GM10266 (cell line): Measurements from ENCODE around the gene GBP1.
"Not testable (repeated sequence)": the region's sequence is repeated elsewhere in the genome, so short reads cannot be mapped to it uniquely, and the experiment has no call there.

Experiments
- DNase-seq: peaks from one replicate; pipeline ENCODE4 v3.0.0; 2012; ENCODE audit errors: extremely low spot score
- TF ChIP-seq, protein P1 (sequence below): IDR thresholded peaks from 2 replicates; pipeline ENCODE4 v1.5.1; 2012; ENCODE audit warnings: mild to moderate bottlenecking, low read depth; ENCODE audit not compliant: control insufficient read depth, insufficient read depth; ENCODE audit errors: missing control alignments

Gene GBP1

DNA sequence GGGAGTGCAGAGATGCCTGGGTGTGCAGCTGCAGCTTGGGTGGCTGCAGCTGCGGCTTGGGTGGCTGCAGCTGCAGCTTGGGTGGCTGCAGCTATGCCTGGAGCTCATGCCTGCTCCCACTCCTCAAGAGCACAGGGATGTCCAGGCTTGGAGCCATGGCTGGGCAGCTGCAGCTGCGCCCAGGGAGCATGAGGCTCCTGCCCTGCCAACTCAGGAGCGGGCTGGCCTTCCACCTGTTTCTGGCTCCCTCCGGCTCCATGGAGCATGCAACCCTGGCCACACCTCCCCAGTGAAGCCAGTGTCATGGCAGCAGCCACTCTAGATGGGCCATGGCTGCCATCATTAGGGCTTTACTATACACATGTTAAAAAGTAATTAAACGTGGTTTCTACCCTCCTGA, 21.1 kb downstream of the GBP1 start:
- TF ChIP-seq, protein P1, sequence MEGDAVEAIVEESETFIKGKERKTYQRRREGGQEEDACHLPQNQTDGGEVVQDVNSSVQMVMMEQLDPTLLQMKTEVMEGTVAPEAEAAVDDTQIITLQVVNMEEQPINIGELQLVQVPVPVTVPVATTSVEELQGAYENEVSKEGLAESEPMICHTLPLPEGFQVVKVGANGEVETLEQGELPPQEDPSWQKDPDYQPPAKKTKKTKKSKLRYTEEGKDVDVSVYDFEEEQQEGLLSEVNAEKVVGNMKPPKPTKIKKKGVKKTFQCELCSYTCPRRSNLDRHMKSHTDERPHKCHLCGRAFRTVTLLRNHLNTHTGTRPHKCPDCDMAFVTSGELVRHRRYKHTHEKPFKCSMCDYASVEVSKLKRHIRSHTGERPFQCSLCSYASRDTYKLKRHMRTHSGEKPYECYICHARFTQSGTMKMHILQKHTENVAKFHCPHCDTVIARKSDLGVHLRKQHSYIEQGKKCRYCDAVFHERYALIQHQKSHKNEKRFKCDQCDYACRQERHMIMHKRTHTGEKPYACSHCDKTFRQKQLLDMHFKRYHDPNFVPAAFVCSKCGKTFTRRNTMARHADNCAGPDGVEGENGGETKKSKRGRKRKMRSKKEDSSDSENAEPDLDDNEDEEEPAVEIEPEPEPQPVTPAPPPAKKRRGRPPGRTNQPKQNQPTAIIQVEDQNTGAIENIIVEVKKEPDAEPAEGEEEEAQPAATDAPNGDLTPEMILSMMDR = no peak

DNA sequence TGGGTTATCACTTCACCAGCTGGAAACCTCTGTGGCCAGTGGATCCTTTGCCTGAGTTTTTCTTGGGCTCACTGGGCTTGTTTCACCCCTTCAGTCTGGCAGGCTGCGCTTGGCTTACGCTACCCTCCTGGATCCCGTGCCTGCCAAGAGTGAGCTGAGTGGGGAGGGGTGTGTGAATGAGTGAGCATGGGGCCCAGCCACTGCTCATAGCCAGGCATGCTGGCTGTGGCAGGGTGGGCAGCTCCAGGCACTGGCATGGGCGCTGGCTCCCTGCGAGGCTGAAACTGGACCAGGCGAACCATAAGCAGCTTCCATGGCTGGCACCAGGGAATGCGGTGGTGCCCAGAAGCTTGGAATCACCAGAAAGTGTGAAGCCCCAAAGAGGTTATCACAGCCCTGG, 22.5 kb downstream of the GBP1 start:
- DNase-seq = no peak
- TF ChIP-seq, protein P1 = no peak

More for the DNA sequence above, 21.1 kb downstream of the GBP1 start:
- no peak for DNase-seq

DNA sequence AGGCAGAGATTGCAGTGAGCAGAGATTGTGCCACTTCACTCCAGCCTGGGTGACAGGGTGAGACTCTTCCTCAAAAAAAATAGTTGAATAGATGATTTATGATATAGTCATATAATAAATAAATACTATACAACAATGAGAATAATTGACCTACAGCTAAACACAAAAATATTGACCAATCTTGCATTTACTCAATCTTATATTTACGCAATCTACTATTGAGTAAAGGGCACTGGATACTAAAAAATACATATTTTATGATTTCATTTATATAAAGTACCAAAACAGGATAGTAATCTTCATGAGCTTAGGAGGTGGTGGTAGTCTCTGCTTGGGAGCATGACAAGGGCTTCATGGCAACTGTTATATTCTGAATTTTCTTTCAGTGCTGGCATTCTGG, 23.3 kb downstream of the GBP1 start:
- TF ChIP-seq, protein P1 = no peak
- no peak for DNase-seq

DNA sequence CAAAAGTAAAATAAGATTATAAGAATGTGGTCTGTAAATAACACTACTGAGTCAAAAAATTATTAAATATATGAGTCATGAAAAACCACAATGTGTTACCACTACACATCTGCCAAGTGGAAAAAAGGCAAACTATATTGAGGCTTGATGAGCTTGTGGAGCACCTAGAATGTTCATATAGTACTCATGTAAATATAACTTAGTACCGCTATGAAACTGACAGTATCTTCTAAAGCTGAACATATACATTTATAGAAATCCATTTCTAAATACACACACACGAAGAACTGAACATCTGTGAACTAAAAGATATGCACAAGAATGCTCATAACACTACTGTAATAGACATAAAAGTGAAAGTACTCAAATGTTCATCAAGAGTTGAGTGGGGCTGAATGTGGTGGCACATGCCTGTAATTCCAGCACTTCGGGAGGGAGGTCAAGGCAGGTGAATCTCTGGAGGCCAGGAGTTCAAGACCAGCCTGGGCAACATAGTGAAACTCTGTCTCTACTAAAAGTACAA, 23.8 kb downstream of the GBP1 start:
- DNase-seq = peak; percentile 34
- TF ChIP-seq, protein P1 = no peak

DNA sequence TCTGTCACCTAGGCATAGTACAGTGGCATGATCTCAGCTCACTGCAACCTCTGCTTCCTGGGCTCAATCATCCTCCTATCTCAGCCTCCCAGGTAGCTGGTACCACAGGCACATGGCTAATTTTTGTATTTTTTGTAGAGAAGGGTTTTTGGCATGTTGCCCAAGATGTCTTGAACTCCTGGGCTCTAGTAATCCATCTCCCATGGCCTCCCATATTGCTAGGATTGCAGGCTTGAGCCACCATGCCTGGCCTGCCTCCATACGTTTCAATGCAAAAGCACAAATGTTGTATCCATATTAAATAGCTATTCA, 24.7 kb downstream of the GBP1 start:
- DNase-seq = no peak
- TF ChIP-seq, protein P1 = no peak

DNA sequence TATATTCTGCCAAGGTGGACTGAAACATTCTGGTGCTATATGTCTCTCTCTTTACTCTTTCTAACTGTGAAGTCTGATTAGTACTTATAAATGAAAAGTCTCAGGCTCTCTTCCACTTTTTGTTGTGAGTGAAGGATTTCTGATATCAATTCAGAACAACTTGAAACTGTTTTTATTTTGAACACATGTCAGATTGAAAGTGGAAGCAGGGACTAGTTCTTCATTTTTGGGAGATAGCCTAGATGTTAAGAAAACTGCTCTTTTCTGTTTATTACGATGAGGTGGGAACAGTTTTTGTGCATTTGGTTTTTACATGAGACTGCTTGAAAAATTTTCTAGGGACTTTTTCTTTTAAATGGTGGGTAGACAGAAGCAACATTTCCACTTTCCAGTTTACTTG, 27.8 kb downstream of the GBP1 start:
- DNase-seq = peak; percentile 11

DNA sequence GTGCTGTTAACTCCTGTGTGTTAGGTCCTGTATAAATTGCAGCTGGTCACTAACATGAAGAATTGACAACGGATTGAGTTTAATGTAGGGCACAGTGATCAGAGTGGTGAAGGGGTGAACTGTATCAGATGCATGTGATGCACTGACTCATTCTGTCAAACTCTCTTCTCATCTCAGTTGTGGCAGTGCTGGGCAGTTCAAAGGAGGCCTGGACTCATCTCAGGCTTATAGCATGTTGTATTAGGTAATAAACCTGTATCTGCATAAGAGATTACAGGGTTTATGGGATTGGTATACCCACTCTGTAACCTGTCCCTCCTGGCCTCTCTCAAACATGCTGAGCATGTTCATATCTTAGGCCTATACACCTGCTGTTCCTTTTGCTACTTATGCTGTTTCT, 29.9 kb downstream of the GBP1 start:
- TF ChIP-seq, protein P1 = no peak
- no peak for DNase-seq

More for the DNA sequence above, 27.8 kb downstream of the GBP1 start:
- TF ChIP-seq, protein P1 = no peak

DNA sequence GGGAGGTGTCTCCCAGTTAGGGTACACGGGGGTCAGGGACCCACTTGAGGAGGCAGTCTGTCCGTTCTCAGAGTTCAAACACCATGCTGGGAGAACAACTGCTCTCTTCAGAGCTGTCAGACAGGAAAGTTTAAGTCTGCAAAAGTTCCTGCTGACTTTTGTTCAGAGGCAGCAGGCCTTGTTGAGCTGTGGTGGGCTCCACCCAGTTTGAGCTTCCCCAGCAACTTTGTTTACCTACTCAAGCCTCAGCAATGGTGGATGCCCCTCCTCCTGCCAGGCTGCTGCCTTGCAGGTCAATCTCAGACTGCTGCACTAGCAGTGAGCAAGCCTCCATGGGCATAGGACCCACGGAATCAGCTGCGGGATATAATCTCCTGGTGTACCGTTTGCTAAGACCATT, 31.0 kb downstream of the GBP1 start:
- DNase-seq = not testable (repeated sequence)

DNA sequence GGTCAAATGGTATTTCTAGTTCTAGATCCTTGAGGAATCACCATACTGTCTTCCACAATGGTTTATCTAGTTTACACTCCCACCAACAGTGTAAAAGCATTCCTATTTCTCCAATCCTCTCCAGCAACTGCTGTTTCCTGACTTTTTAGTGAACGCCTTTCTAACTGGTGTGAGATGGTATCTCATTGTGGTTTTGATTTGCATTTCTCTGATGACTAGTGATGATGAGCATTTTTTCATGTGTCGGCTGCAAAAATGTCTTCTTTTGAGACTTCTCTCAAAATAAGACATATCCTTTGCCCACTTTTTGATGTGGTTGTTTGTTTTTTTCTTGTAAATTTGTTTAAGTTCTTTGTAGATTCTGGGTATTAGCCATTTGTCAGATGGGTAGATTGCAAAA, 36.0 kb downstream of the GBP1 start:
- DNase-seq = not testable (repeated sequence)
